DMS79 (cell line): ENCODE results near the gene IL37.

Experiments used
- DNase-seq: peaks from one replicate; lab custom pipeline; 2025; lab: John Stamatoyannopoulos, UW

IL37 gene

GRCh38 chr2:112960230-112960825 is 49.4 kb downstream of the IL37 start:
- no peak for DNase-seq

- no peak for DNase-seq
These were observed 51.6 kb downstream of the IL37 start for GRCh38 chr2:112962308-112963175.

- DNase-seq, result no peak
These were observed 56.1 kb downstream of the IL37 start for GRCh38 chr2:112967023-112967422.
